Left lung (tissue), 10 donors: ENCODE measurements around the gene PDE1A. TPM values are rescaled to one million over a fixed set of nuclear protein-coding genes. Genes with fewer than 3 reads are reported as not detected.

Source experiments
- ATAC-seq: fragments of 200-7000 bp; cut with Tn5 transposase; one replicate; pipeline ENCODE4 v1.9.1; 2020; ENCODE audit warnings: moderate library complexity
- DNase-seq, 4 donors: peaks; one replicate each; pipeline ENCODE4 v3.0.0-alpha.2; 2013 to 2020
- H3K27ac ChIP-seq, 2 donors: fragments of 200-600 bp; sonication (generic) in 1 of 2; one replicate each; pipeline versions ENCODE4 v1.5.0 to v1.8.0; 2020 to 2021
- H3K27me3 ChIP-seq, 2 donors: fragments of 200-600 bp; sonication (generic) in 1 of 2; one replicate each; pipeline versions ENCODE4 v1.5.0 to v1.8.0; 2020 to 2021
- H3K36me3 ChIP-seq, 2 donors: fragments of 200-600 bp; sonication (generic) in 1 of 2; one replicate each; pipeline versions ENCODE4 v1.5.0 to v1.8.0; 2020 to 2021
- H3K4me1 ChIP-seq, 2 donors: fragments of 200-600 bp; one replicate each; pipeline ENCODE4 v1.8.0; 2021
- H3K4me3 ChIP-seq, 2 donors: fragments of 200-600 bp; sonication (generic) in 1 of 2; one replicate each; pipeline versions ENCODE4 v1.5.0 to v1.8.0; 2020 to 2021; ENCODE audit warnings: mild to moderate bottlenecking in 1 of 2
- H3K9me3 ChIP-seq, 2 donors: fragments of 200-600 bp; sonication (generic) in 1 of 2; one replicate each; pipeline versions ENCODE4 v1.5.0 to v1.8.0; 2020 to 2021
- CTCF ChIP-seq, 2 donors: fragments of 200-600 bp; sonication (generic) in 1 of 2; IDR thresholded peaks; one replicate each; pipeline versions ENCODE4 v1.5.0 to v1.8.0; 2021; ENCODE audit warnings: antibody characterized with exemption in 2 of 2
- intact Hi-C, 2 donors: fragments of 100-400 bp; cut with DNase I; formaldehyde crosslinking; loops; one replicate each; pipeline versions ENCODE4 v1.11.2 to v1.14.2; 2022
- polyA plus RNA-seq, 6 donors: library from polyadenylated mRNA; unstranded; fragments of 120-200 nt; gene quantifications; one replicate each; pipeline ENCODE4 v1.2.1, GENCODE V29; 2013; ENCODE audit not compliant: insufficient read length in 6 of 6
- total RNA-seq, 2 donors: library from RNA; stranded (reverse); fragmentation: NEBNext Ultra II Directional; extraction: Animal tissue kit (Norgen Biotek cat#: 25700); gene quantifications; one replicate each; pipeline ENCODE4 v1.2.1, GENCODE V29; 2021
- donor health status: DM: no; HTN: yes; CAD: no.
- donor health status: DM: no; HTN: no; CAD: no.

PDE1A gene
- total and polyA plus RNA-seq, 8 donors: 4.6 to 16.3 (median 13.2) TPM

- Histone ChIP-seq H3K27ac (no peak overlapping the region), H3K4me3 (no peak overlapping the region), H3K36me3 (no peaks in the 10 kb centered on the region), H3K27me3 (no peaks in the 10 kb centered on the region), H3K9me3 (no peaks in the 10 kb centered on the region), H3K4me1 (no peaks in the 10 kb centered on the region)
- no peak for TF ChIP-seq CTCF (IDR thresholded peaks at IDR 0.05)
- intact Hi-C loops: no loop called here
- no peak for DNase-seq
- no peak for ATAC-seq
Measured at GRCh38 chr2:182416191-182416590, 10.6 kb downstream of the PDE1A start.

GRCh38 chr2:182415771-182416170, 11.1 kb downstream of the PDE1A start:
- Histone ChIP-seq H3K36me3 (no peaks in the 10 kb centered on the region), H3K4me3 (no peak overlapping the region), H3K27me3 (no peaks in the 10 kb centered on the region), H3K9me3 (no peaks in the 10 kb centered on the region), H3K4me1 (no peaks in the 10 kb centered on the region), H3K27ac (no peak overlapping the region)
- no peak for TF ChIP-seq CTCF (IDR thresholded peaks at IDR 0.05)
- no peak for ATAC-seq
- intact Hi-C loops: no loop called here
- DNase-seq: no peak

- no peaks in the 10 kb centered on the region for H3K4me1 ChIP-seq
- DNase-seq: no peak
- H3K9me3 ChIP-seq: no peaks in the 10 kb centered on the region
- H3K36me3 ChIP-seq: no peaks in the 10 kb centered on the region
- no peak for ATAC-seq
- TF ChIP-seq CTCF (IDR thresholded peaks at IDR 0.05): no peak
- H3K27me3 ChIP-seq: no peaks in the 10 kb centered on the region
- H3K27ac ChIP-seq: no peak overlapping the region
- H3K4me3 ChIP-seq: no peak overlapping the region
- intact Hi-C loops: no loop called here
Measured at GRCh38 chr2:182412858-182413257, 14.0 kb downstream of the PDE1A start.

DNA sequence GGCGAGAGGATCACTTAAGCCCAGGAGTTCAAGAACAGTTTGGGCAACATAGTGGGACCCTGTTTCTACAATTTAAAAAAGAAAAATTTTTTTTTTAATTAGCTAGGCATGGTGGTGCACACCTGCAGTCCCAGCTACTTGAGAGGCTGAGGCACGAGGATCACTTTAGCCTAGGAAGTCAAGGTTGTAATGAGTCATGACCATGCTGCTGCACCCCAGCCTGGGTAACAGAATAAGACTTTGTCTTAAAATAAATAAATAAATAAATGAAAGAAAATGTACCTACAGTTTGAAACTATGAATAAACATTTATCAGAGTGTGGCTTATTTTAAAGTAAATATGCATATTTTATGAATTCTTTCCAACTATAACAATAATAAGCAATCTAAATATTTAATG, 16.7 kb downstream of the PDE1A start:
- ATAC-seq (no peak), DNase-seq (no peak)
- Histone ChIP-seq H3K36me3 (no peaks in the 10 kb centered on the region), H3K4me3 (no peak overlapping the region), H3K27ac (no peak overlapping the region), H3K4me1 (no peaks in the 10 kb centered on the region), H3K27me3 (no peaks in the 10 kb centered on the region), H3K9me3 (no peaks in the 10 kb centered on the region)
- intact Hi-C loops: no loop called here
- TF ChIP-seq CTCF (IDR thresholded peaks at IDR 0.05): no peak

- ATAC-seq (no peak), DNase-seq (no peak)
- H3K9me3 ChIP-seq: no peaks in the 10 kb centered on the region
- no peaks in the 10 kb centered on the region for H3K27me3 ChIP-seq
- intact Hi-C loops: no loop called here
- no peaks in the 10 kb centered on the region for H3K4me1 ChIP-seq
- TF ChIP-seq CTCF (IDR thresholded peaks at IDR 0.05): no peak
- no peak overlapping the region for H3K4me3 ChIP-seq
- H3K36me3 ChIP-seq: no peaks in the 10 kb centered on the region
- H3K27ac ChIP-seq: no peak overlapping the region
Measured at GRCh38 chr2:182406221-182406620, 20.6 kb downstream of the PDE1A start.
